Activated CD4-positive, alpha-beta T cell treated with anti-CD3 and anti-CD28 coated beads, Interleukin-2, amount 50 U/mL, for 4 hours (primary cell): ENCODE measurements around the gene BHLHE41.

Experiments
- DNase-seq, 2 experiments: peaks; one replicate each; pipeline ENCODE4 v3.0.0-alpha.2; 2020

BHLHE41 gene

DNA sequence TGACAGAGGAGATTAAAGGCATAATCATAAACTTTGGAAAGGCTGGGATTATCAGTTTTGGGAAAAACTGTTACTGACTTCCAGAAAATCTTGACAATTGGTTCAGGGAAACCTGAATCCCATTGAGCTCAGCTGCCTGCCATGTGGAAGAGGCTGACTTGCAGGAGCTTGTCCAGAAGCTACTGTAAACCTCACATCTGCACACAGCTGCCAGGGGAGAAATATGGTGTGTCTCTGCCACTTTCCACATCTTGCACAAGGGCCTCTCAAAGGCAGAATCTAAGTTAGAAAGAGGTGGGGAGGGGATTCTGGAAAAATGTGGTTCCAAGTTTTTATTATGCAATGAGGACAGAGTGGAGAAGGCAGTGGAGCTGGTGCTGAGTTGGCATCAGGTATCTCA, 8.7 kb upstream of the BHLHE41 start:
- DNase-seq: no peak

DNA sequence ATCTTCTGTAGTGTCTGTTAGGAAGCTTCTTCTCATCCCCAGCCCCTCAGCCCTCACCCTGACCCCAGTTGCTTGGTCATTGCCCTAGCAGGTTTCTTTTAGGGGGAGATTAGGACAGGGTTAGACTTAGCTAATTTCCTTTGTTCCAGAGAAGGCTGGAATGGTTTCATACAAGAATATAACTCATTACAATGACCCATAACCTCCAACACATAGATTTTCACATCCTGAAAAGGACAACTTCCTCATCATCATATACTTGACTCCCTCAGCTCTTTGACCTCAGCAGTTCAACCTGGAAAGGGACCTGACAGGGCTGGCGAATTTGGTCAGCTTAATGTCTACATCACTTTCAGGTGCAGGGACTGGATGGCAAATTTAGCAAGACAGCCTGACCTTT, 8.0 kb upstream of the BHLHE41 start:
- DNase-seq: no peak

DNA sequence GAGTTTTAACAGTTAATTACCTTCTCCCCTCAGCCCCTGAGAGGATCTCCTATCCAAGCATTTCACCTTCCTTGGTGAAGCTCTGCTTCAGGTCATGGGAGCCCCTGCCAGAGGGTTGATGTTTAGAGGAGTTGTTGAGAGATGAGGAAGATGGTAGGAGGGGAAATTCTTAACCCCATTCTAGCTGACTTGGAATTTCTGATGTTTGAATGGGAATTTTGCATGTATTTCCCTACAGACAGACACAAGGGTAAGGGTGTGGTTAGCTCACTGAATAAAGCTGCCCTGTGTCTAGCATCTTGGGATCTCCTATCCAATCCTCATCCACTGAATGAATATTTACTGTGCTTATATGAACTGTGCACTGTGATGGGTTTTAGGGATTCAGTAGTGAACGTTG, 7.1 kb upstream of the BHLHE41 start:
- DNase-seq: no peak

DNA sequence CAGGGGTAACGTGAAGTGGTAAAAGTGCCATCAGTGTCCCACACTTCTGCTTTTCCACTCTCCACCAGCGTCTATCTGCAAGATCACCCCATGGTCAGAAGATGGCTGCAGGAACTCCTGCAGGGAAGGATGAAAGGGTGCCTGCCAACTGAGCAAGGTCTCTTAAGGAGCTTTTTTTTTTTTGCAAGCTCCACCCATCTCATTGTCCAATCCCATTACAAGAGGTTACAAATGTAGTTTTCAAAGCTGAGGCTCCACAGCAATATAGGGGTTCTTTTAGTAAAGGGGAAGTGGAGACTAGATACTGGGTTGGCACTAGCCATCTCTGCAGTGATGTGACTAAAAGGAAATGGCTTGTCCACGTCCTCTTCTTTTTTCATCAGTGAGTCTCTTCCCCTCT, 5.9 kb upstream of the BHLHE41 start:
- no peak for DNase-seq

DNA sequence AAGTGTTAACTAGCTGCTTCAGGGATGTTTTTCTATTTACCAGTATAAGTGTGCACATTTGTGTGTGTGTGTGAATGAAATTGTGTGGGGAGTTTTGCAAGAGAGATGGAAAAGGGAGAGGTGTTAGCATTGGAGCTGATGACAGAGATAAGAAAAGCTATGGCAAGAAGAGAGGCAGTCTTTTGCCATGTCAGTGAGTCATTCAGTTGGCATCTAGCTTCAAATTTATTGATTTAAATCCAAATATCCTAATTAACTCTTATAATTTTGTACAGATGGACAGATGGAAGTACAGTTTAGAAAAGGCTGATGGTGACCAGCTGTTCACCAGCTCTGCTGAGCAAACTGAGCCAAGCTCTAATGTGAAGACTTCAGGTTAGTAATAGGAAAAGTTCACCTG, 3.3 kb upstream of the BHLHE41 start:
- no peak for DNase-seq

DNA sequence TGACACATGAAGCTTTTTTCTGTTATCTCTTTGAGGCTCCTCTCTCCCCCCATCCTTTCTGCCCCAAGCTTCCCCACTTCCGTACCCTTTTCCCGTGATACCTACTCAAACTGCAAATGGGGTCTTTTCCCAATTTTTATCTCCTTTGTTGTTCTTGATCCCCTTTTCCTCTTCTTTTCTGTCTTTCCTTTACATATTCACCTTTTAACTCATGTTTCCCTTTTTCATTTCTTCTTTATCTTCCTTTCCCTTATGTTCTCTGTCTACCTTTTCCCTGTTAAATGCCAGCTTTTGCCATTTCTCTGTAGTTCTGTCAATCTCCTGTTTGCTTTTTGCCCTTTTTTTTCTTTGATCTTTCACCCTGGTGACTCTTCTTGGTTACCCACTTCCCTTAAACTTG, 2.6 kb upstream of the BHLHE41 start:
- no peak for DNase-seq

DNA sequence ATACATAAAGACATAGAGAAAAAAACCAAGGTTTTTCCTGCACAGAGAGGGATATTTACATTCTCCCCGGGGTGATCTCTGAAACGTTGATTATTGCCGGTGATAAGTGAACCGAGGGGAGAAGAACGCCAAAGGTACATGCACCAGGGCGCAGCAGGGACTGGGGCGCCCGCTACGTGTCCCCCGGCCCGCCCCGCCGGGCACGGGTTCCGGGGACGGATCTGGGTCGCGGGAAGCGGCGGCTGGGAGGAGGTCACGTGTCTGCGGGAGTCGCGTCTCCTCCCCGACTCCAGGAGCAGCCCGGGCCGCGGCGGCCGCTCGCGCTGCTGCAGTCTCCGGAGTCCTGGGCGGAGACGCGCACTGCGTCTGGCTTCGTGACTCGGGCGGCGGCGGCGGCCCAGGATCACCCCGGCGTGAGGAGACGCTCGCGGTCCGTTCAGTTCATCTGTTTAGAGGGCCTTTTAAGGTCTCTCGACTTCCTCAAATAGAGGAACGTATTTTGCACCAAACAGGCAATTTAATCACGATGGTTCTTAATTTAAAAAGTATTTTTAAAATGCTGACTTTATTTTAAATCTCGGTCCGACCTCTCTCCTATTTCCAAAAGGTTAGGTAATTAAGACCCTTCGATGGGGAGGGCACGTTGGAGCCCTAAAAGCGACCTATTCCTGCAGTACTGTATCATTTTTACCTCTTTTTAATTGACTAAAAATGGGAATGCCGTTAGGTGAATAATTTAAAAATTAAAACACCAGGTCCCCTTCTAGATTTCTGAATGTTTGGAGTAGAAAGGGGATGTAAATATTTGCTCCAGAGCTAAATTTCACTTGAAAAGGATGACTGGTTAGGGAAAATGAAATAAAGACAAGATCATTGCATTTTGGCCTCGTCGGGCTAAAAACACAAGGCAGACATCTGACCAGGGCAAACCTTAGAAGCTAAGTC, 1.8 kb upstream of the BHLHE41 start:
- no peak for DNase-seq

DNA sequence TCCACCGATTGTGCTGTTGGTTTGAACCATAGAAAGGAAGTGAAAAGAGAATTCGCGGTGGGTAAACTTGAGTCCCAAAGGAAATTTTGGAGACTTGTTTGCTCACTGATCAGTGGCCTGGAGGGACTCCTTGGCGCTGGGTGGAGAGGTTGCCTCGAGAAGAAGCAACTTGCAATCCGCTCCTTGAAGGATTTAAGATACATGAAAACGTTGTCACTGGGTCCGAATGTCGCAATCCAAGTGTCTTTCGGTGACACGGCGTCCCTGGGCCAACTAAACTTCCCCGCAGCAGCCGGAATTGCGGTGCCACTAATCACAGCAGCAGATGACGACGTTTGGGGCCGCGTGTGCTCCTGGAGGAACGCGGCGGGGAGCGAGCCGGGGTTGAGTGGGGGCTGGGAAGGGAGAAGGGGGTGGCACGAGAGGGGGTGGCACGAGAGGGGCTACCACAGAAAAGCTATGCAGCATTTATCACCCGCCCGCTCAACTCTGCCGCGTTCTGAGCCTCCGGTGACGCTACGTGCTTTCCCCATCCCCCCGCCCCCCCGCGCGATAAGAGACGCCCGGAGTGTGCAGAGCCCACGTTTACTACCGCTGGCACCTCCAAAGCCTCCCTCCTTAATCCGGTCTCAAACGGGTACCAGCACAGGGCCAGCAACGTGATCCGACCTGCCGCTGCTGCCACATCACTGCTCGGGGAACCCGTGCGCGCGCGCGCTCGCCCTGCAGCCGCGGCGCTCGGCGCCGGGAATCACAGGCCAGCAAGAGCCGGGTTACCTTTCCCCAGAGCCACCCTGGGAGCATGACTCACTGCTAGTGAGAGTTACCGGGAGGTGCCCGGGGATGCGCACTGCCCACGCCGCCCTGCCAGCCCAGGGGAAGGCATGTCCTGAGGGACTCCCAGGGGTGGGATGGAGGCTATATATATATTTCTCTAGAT, 833 bp upstream of the BHLHE41 start:
- DNase-seq: no peak

DNA sequence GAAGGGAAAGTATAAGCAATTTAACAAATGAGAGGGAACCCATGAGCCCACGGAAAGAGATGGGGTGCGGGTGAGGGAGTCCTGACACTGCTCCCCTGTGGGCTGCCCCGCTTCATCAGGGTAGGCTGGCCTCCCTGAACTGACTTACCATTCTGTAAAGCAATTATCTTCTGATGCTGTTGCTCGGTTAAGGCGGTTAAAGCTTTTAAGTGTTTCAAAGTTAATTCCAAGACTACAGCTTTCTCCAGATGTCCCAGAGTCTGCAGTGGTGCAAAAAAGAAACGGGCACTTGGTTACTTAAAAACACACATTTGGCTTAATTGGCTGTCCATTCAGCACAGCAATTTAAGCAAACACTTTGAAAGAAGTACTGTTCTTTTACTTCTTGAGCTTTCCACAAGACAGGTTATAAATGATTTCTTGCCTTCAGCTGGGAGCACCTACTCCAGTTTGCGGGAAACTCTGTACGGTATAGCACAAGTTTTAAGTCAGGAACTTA, 1.3 kb downstream of the BHLHE41 start:
- DNase-seq: no peak

DNA sequence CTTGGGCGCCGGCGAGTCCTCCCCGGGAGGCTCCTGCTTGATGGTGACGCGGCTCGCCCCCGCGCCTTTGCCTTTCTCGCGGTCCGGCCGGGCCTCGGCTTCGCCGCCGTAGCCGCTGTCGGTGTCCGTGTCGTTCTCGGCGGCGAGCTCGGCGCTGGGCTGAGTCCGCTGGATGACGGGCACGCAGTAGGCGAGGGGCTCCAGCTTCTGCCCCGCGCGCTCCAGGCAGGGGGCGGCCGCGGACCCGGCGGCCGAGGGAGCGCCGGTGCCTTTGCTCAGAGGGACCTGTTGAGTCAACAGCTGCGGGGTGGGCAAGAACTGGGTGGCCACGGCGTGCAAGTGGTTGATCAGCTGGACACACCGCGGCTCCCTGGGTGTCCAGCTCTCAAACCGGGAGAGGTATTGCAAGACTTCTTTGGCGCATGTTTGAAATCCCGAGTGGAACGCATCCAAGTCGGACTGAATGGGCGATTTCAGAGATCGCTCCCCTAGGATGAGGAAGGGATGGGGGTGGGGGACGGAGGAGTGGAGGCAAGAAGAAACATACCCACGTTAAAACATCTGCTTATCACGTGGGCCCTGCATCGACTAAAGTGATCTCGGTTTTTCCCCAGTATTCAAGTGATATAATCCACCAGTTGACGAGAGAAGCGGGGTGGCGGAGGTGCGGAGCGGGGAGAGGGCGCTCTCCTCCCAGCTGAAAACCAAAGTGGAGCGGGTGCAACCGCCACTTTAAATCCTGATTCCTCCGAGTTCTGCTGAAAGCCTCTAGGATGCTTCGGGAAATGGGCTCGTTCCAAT, 2.0 kb downstream of the BHLHE41 start:
- DNase-seq: no peak

DNA sequence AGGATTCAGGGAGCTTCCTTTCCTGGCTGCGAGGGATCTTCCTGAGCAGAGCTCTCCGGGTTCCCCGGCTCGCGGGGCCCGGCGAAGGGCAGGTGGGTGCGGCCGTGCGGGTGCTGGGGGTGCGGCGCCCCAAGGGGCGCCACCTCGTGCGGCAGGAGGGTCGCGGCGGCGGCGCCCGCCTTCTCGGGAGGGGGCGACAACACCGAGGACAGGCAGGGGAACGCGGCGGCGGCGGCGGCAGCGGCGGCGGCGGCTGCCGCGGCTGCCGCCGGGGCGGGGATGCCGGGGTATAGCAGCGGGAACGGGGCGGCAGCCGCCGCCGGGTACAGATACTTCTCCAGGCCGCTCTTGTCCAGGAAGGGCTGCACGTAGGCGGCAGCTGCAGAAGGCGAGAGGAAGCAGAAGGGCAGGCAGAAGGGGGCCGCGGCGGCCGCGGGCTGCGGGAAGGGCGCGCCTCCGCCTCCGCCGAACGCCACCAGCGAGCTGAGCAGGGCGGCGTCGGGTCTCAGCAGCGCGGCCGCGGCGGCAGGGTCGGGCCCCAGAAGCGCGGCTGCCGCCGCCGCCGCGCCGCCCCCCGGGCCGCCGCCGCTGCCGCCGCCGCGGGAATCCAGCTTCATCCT, 2.7 kb downstream of the BHLHE41 start:
- no peak for DNase-seq

DNA sequence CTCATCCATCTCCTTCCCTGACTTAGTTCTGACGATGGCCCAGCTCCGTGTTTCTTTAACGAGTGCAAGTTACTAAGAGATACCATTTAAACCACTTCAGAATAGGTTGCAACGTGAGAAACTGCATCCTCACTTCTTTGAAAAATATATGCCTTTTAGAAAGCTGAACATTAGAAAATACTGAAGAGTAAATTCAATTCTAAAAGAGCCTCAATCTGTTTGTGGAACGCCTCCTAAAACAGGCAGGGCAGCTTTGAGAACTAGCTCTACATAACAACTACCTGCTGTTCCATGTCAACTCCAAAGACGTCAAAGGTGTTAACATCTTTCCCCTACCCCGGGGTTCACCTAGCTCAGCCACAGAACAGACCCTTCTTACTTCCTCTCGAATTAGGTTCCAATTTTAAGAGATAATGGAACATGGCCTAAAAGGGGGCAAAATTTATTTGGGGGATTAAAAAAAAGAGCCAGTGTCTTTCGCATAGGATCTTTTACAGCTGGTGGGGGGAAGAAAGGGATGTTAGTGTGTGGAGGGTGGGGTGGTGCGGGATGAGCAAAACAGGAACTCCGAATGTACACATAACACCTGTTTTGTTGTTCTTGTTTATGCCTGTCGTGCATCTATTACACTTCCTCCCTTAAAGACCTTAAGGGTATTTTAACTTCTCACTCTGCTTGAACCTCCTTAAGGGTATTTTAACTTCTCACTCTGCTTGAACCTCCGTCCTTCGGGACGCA, 3.3 kb downstream of the BHLHE41 start:
- DNase-seq: no peak

DNA sequence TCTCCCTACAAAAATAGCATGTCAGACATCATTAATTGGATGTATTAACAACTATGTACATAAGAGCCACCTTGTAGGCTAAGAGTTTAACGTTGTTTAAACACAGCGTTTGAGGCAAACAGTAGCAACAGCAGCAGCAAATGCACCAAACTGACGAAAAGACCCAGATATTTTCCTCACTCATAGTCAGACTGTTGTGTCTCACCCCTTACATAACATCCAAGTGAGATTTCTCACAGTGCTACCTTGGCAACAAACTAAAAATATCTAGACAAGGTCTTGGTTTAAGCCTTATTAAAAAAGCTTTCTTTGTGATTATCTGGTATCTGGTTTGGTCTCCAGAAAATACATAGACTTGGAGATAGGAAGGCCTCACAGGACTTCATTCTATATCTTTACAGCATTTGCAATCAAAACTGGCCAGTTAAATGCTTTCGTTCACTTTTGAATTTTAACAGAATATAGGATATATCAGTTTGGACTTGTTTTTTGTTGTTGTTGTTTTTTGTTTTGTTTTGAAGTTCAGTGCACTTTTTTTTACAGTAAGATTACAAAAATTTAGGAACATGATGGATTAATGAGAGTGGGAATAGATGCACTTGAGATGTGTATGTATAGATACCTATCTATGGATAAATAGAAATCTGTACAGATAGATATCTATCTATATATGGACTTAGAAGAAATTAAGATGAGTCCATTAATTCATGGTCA, 4.1 kb downstream of the BHLHE41 start:
- DNase-seq: no peak

DNA sequence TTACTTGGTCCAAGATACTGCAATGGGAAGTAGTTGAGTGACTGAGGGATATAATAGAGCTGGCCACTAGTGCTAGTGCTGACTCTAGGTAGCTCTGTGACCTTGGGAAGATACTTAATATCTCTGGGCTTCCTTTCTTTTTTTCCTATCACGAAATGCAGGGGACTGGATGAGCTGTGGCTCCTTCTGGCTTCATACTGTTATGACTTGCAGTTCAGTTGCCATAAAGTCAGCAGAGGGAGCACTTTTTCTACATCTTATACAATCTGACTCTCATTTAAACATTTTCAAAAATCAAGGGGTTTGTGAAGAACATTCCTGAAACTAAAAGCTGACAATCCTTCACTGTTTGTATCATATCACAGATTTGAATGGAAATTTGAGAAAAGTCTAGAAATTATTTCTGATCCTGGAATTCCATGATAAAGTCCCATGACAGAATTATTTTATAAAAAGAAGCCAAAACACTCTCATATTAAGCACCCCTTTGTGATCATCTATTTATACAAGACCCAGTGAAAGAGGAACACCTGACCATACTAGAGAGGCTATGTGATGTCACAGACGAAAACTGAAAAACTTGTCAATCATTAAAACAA, 5.3 kb downstream of the BHLHE41 start:
- DNase-seq: no peak

DNA sequence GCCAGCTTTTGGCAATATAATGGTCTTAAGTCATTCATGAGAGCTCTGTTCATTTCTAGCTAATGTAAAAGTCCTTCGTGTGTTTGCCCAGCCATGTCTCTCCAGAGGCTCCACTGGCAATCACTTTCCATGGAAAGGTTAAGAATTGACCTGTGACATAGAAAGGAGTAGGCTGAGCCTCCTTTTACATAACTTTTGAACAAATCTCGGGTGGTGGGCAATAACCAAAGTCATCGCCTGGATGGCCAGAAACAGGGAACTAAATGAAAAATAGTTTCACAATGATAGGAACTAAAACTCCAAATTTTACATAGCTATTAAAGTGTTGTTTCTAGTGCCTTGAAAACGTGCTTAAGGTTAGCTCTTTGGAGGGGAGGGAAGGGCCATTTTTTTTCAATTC, 6.5 kb downstream of the BHLHE41 start:
- no peak for DNase-seq

DNA sequence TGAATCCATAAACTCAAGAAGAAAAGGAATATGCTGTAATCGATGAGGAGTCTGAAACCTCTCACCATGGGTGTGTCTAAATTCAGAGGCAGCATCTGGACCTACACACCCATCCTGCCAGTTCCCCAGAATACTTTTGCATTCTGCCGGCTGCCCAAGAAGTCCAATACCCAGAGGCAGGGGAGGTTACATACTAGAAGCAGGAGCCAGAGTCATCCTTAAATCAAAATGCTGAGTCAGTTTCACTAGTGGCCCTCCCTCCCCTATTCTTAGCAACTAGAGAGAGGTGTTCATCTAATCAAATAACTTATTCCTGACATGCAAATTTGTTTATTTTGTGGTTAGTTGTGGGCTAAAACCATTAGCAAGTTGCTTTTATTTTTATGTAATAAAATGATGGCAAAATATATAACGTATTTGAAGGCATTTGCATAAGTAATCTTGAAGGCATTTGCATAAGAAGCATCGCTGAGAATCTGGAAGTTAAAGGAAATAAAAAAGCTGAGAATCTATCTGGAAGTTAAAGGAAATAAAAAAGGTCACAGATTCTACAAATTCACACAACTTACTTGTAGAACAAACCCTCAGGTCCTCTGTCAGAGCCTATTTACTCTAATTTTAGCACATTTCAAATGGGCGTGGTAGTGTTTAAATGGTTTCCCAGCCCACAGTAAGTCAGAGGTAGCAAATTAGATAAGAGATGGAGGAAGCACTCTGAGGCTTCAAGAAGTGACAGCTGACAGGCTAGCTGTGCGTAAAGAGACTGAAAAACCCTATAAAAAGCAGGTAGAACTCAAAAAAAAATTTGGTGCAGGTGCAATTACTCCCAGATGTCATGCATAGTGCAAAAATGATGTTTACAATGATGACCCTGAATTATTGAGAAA, 7.8 kb downstream of the BHLHE41 start:
- DNase-seq: no peak

DNA sequence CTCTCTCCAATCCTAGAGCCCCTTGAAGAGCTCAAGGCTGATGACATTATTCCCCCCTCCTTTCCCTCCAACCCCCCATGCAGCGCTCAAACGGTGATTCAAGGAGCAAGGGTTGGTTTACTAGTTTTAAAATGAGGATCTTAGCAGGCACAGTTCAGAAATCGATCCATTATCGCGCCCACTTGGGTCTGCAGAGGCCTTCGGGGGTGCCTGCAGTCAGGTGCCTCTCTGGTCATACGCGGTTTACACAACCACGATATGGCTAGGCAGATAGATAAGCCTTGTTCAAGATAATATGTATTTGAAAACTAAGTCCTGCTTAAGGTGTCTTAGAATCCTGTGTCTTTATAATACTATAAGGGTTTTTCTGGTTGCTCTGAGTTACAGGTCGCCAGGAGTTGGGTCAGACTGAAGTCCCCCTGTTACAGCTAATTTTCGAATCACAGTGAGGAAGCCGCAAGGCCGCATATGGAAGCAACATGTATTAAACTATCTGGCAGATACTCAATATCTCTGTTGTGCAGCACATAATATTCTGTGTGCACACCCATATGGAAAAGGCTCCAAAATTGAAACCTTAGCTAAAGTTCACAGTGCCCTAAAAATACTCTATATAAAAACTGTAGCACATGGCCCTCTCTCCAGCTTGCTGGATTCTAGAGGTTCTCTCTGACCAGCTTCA, 10.0 kb downstream of the BHLHE41 start:
- DNase-seq: no peak

DNA sequence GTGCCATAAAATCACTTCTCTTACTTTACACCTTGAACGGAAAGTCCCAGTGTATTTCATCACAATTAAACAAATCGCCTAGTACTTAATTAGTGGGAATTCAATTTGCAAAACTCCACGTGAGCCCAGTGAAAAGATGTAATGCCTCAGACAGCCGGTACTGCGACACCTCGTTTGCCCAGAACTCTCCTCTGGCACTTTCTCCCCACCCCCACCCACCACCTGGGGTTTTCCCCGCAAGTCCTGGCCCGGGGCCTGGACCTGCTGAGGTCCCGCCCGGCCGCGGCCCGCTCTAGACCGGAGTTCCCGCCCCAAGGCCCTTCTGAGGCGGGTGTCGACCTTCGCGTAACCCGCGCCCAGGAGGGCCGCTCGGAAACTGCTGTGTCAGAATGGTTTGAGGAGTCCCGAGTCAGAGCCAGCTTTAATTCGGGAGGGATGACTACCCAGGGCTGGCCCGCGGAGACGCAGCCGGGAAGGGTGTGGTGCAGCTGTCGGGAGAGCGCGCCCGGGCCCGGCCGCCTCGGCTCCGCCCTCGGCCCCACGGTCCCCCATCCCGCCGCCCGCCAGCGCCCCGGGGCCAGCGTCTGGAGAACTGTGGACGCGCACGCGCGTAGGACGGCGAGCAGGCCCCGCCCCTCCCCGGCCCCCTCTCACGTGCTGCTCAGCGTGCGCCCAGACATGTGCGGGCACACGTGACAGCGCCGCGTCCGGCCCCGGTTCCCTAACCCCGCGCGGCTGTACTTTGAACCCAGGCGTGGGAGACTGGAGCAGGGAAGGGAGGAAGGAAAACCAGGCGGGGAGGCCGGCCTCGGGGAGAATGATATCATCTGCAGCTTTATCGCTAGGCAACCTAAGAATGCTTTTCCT, 10.8 kb downstream of the BHLHE41 start:
- peak; percentile 54 to 68 for DNase-seq
